Measurements from ENCODE around the gene PKP2. TPM values are rescaled to one million over a fixed set of nuclear protein-coding genes. Genes with fewer than 3 reads are reported as not detected.

PKP2 gene
- total and polyA plus RNA-seq, 2 of the 8 experiments (the other 6 are each of a cell fraction or from before 2014, with no cell fraction given) = 9.6 to 44.8 TPM

DNA sequence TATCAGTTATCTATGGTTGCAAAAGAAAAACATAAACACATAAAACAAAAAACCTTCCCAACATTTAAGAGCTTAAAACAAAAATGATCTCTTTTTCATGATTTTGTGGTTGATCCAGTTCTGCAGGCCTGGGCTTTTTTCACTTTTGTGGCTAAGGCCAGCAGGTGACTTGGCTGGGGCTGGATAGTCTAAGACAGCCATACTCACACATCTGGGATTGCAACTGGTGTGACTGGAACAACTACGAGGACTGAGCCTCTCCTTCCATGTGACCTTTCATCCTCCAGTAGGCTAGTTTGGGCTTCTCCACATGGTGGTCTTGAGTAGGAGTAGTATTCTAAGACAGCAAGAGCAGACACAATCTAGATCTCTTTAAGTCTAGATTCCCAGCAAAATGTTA is 7.2 kb upstream of the PKP2 start (continued):
- TF ChIP-seq CEBPB (IDR thresholded peaks at IDR 0.05; ENCODE audit: low read depth, low read length) (no peak), HDAC2 (IDR thresholded peaks at IDR 0.05; ENCODE audit: borderline replicate concordance in 1 of 2, low read depth in 2 of 2, low read length in 2 of 2) (no peak), EGR1 (IDR thresholded peaks at IDR 0.05; ENCODE audit: borderline replicate concordance, low read depth, low read length) (no peak), SP4 (IDR thresholded peaks at IDR 0.05; ENCODE audit: low read length) (no peak), RXRA (IDR thresholded peaks at IDR 0.05; ENCODE audit: insufficient read depth, low read depth, low read length) (no peak), CTBP2 (IDR thresholded peaks at IDR 0.05; ENCODE audit: borderline replicate concordance, insufficient read depth, insufficient read length, low read length) (no peak)
